Measurements from ENCODE around the gene PDSS2.
A peak's percentile ranks its signal among the peaks of the same experiment; 100 is the strongest.

The PDSS2 gene

GRCh38 chr6:107115695-107116327 lies 343.6 kb downstream of the PDSS2 start:
- peak; percentile 34 for DNase-seq (ENCODE audit: low spot score)

DNA sequence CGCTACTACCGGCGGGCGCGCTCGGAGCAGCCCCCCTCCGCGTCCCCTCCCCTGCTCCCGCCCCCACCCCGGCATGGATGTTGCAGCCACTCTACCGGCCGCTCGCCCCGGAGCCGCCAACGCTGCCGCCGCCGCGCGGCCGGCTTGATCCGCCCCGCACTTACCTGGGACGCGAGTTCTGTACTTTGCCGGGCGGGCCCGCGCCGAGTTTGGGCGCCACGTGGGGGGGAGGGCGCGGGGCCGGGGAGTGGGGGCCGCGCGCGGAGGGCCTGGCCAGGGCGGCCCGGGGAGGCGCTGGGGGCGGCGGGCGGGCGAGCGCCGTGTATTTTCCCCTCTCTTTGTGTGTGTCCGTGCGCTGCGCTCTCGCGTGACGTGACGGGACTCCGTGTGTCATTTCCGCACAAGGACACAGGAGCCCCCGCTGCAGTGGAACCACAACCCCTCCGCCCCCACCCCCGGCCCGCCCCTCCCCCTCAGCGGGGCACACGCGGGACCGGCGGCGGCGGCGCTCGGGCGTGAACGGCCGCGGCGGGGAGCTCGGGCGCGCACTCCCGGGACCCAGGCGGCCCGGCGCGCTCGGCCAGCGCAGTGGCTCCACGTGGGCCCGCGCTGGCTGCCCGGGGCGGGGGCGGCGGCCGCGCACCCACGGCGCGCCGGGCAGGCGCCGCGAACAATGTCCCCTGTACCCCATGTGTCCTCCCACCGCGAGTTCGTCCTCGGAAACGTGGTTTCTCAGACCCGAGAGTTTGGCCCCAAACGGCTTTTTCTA lies 344.3 kb downstream of the PDSS2 start, which contains the start of gene BEND3:
Gene BEND3, minus strand, starts transcription at position 590 of the 769 bp plus-strand sequence. CDS start 16,230 bp downstream, outside the sequence.
- DNase-seq (ENCODE audit: low spot score) = peak; percentile 17

DNA sequence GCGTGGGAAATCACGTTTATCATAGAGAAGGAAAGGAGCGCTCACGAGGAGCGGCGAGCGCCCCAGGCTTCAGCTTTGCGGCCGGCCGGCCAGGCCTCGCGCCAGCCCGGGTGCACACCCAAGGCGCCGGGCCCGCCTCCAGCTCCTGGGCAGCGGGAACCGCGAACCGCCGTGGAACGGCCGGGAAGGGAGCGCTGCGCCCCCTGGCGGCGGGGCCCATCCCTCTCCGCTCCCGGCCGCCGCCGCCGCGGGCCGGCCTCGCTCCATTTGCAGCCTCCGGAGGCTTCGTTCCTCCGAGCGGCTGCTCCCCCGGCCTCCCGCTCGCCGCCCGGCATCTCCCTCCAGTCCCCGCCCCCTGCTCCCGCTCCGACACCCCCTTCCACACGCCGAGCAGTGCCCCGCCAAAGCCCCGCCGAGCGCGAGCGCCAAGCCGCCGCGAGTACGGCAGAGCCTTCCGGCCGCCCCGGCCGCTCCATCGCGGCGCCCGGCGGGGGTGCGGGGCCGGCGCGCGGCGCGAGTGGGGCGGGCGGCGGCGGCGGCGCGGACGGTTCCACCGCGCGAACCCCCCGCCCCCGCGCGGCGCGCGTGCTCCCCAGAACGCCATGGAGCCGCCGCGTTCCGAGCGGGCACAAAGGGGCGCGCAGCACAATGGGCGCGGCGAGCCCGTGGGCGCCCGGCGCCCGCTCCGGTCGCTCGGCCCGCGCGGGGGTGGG lies 345.0 kb downstream of the PDSS2 start:
- DNase-seq (ENCODE audit: low spot score) = peak; percentile 75

DNA sequence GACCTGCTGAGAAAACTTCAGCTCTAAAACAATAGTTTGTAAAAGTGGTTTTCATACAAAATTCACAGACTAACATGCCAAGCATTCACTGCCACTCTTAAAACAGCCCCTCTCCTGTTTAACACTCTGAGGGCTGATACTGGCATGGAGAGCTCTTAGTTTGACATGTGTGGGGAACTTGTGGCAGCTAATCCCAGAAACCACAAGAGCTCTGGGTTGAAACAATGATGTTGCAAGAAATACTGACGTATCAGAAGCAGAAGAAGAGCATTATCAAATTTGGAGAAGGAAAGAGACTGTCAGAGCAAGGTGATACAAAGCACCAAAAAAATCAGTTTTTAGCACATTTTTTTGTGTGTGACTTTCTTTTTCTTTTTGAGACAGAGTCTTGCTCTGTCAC lies 349.2 kb downstream of the PDSS2 start:
- no peak for DNase-seq (ENCODE audit: low spot score)

- DNase-seq (ENCODE audit: low spot score) = no peak
Measured at GRCh38 chr6:107108201-107108890, 351.0 kb downstream of the PDSS2 start.

GRCh38 chr6:107107791-107108190 lies 351.6 kb downstream of the PDSS2 start:
- no peak for DNase-seq (ENCODE audit: low spot score)

- DNase-seq (ENCODE audit: low spot score) = no peak
Measured at GRCh38 chr6:107106165-107106564, 353.2 kb downstream of the PDSS2 start.

DNA sequence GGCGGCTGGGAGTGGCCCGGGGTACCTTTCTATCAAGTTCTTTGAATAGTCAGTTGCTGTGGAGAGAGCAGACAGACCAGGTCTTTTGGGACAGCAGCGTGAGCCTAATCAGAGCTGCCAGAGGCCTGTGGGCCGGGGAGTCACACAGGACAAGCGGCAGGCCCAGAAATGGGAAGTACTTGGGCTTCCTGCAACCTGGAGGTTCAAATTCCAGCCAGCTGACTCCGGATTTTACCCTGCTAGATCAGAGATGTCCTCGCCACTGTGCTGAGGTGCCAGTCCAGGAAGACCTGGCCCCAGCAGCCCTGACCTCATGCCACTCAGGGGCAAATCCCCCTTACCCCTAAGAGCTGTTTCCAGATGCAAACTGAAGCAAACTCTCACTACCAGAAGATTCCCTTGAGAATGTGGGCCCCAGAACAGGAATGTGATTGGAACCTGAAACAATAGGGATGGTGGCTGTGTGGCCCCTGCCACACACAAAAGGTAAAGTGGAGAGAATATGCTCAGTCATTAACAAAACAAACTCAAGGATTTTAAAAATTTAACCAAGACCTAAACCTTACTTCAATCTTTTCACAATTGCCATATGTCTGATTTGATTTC lies 353.8 kb downstream of the PDSS2 start:
- no peak for DNase-seq (ENCODE audit: low spot score)

DNA sequence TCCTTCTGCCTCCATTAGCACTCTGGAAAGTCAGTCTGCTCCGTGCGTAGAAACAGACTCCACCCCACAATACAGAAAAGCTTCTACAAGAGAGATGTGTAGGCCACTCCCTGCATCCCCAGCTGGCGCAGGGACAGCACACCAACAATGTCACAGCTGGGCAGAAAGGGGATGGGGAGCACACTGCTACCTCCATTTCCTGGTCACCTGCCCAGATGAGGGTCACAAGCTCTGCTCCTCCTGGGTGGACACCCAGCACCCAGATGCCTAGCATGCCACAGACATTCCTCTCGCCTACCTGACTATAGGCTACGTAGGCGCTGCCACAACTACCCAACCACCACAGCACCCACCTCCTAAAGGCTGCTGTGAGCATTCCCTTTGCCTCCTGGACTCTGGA lies 356.3 kb downstream of the PDSS2 start:
- no peak for DNase-seq (ENCODE audit: low spot score)

All from activated CD4-positive, alpha-beta T cell treated with anti-CD3 and anti-CD28 coated beads, Interleukin-2, Interleukin-4, amounts not matched to agents 100 ng/mL and 50 ng/mL, durations not matched to agents 16 hours and 8 hours (primary cell).